Liver (tissue), 9 donors: Measurements from ENCODE around the gene ST6GALNAC3. TPM values are rescaled to one million over a fixed set of nuclear protein-coding genes. Genes with fewer than 3 reads are reported as not detected.

ENCODE experiments used
- DNase-seq: peaks from one replicate; pipeline ENCODE4 v3.0.0-alpha.2; 2017; ENCODE audit warnings: low spot score
- H3K27ac ChIP-seq, 2 donors: one replicate each; pipeline ENCODE4 v1.7.0; 2013; ENCODE audit warnings: inconsistent platforms in 2 of 2, low read length in 2 of 2, control low read depth in 1 of 2, low read depth in 1 of 2, mild to moderate bottlenecking in 1 of 2
- H3K27me3 ChIP-seq, 4 donors: one replicate each; pipeline versions ENCODE4 v1.6.1 to v1.7.0; 2013; ENCODE audit warnings: low read length in 3 of 4, inconsistent platforms in 1 of 4, mild to moderate bottlenecking in 1 of 4, moderate library complexity in 1 of 4; ENCODE audit not compliant: control insufficient read depth in 4 of 4, insufficient read depth in 4 of 4
- H3K36me3 ChIP-seq, 4 donors: one replicate each; pipeline versions ENCODE4 v1.6.1 to v1.7.0; 2013; ENCODE audit warnings: low read length in 3 of 4, mild to moderate bottlenecking in 3 of 4, low read depth in 1 of 4, moderate library complexity in 1 of 4; ENCODE audit not compliant: control insufficient read depth in 4 of 4, insufficient read depth in 3 of 4
- H3K4me1 ChIP-seq, 4 donors: one replicate each; pipeline versions ENCODE4 v1.6.1 to v1.7.0; 2013; ENCODE audit warnings: low read length in 3 of 4, mild to moderate bottlenecking in 3 of 4, moderate library complexity in 1 of 4; ENCODE audit not compliant: control insufficient read depth in 4 of 4, insufficient read depth in 4 of 4
- H3K4me3 ChIP-seq, 3 donors: one replicate each; pipeline versions ENCODE4 v1.6.1 to v1.7.0; 2013; ENCODE audit warnings: low read length in 3 of 3, control low read depth in 1 of 3, low read depth in 1 of 3, mild to moderate bottlenecking in 1 of 3
- H3K9ac ChIP-seq, 2 donors: one replicate each; pipeline ENCODE4 v1.7.0; 2013; ENCODE audit warnings: low read length in 2 of 2, mild to moderate bottlenecking in 2 of 2, moderate library complexity in 2 of 2, control low read depth in 1 of 2, low read depth in 1 of 2
- H3K9me3 ChIP-seq, 4 donors: one replicate each; pipeline versions ENCODE4 v1.6.1 to v1.7.0; 2013; ENCODE audit warnings: low read length in 3 of 4; ENCODE audit not compliant: control insufficient read depth in 4 of 4
- ATF3 ChIP-seq: IDR thresholded peaks from 2 replicates; pipeline ENCODE4 v1.6.1; 2016; ENCODE audit warnings: antibody characterized with exemption
- CTCF ChIP-seq: fragments of 150-350 bp; IDR thresholded peaks from 2 replicates; pipeline ENCODE4 v1.5.1; 2017; ENCODE audit warnings: improper control_type of control experiment, low read depth, low read length; ENCODE audit not compliant: missing input control
- EGR1 ChIP-seq, 2 donors: IDR thresholded peaks; 2 replicates each; pipeline ENCODE4 v1.6.1; 2016 to 2018; ENCODE audit warnings: antibody characterized with exemption in 2 of 2, low read depth in 2 of 2
- FOXA2 ChIP-seq: IDR thresholded peaks from 2 replicates; pipeline ENCODE4 v1.6.1; 2016; ENCODE audit warnings: antibody characterized with exemption
- GABPA ChIP-seq, 2 donors: IDR thresholded peaks in 1 of 2; conservative IDR thresholded peaks in 1 of 2; 2 replicates each; pipeline ENCODE4 v1.6.1; 2016; ENCODE audit warnings: antibody characterized with exemption in 2 of 2, mild to moderate bottlenecking in 1 of 2, moderate library complexity in 1 of 2
- JUND ChIP-seq, 2 donors: IDR thresholded peaks; 2 replicates each; pipeline ENCODE4 v1.6.1; 2016; ENCODE audit warnings: antibody characterized with exemption in 2 of 2
- MAX ChIP-seq: IDR thresholded peaks from 2 replicates; pipeline ENCODE4 v1.6.1; 2016; ENCODE audit warnings: antibody characterized with exemption
- NR2F2 ChIP-seq: IDR thresholded peaks from 2 replicates; pipeline ENCODE4 v1.6.1; 2016; ENCODE audit warnings: antibody characterized with exemption
- RAD21 ChIP-seq, 2 donors: IDR thresholded peaks; 2 replicates each; pipeline ENCODE4 v1.6.1; 2016; ENCODE audit warnings: antibody characterized with exemption in 2 of 2, mild to moderate bottlenecking in 2 of 2
- REST ChIP-seq: IDR thresholded peaks from 2 replicates; pipeline ENCODE4 v1.6.1; 2016; ENCODE audit warnings: antibody characterized with exemption, mild to moderate bottlenecking
- RXRA ChIP-seq, 2 donors: IDR thresholded peaks; 2 replicates each; pipeline ENCODE4 v1.6.1; 2017 to 2018; ENCODE audit warnings: antibody characterized with exemption in 2 of 2, mild to moderate bottlenecking in 1 of 2
- SP1 ChIP-seq: IDR thresholded peaks from 2 replicates; pipeline ENCODE4 v1.6.1; 2018; ENCODE audit warnings: antibody characterized with exemption, mild to moderate bottlenecking
- TAF1 ChIP-seq: conservative IDR thresholded peaks from 2 replicates; pipeline ENCODE4 v1.6.1; 2016; ENCODE audit warnings: antibody characterized with exemption, mild to moderate bottlenecking
- YY1 ChIP-seq: IDR thresholded peaks from 2 replicates; pipeline ENCODE4 v1.6.1; 2016; ENCODE audit warnings: antibody characterized with exemption, mild to moderate bottlenecking
- ZBTB33 ChIP-seq: IDR thresholded peaks from 2 replicates; pipeline ENCODE4 v1.6.1; 2016; ENCODE audit warnings: antibody characterized with exemption
- WGBS: extraction: QIAGEN DNeasy Blood & Tissue Kit; methylation state at CpG from one replicate; pipeline ENCODE4 v1.1.7; 2013; 5-methylcytosine and 5-hydroxymethylcytosine counted together
- polyA plus RNA-seq, 2 donors: library from polyadenylated mRNA; stranded (reverse) in 1 of 2; unstranded in 1 of 2; fragments of 200-250 nt in 1 of 2; fragments of >200 nt in 1 of 2; fragmentation: Nextera tagmentation in 1 of 2; extraction: Ambion mirVana in 1 of 2; gene quantifications; one replicate each; pipeline versions ENCODE4 v1.2.1 to v1.2.3, GENCODE V29; 2013 to 2015
- total RNA-seq, 2 donors: library from RNA; depleted of rRNA; stranded (reverse); fragments of >200 nt; gene quantifications; one replicate each; pipeline ENCODE4 v1.2.3, GENCODE V29; 2014
- donor health status: healthy.
- donor health status: healthy.
- donor health status: healthy.
- donor health status: healthy.
- donor health status: healthy.

Gene ST6GALNAC3
- total and polyA plus RNA-seq, 4 donors: 1.2 to 5.0 (median 3.2) TPM

- WGBS: 92% methylated on average over 5 of the region's 5 CpGs
- no peak for TF ChIP-seq ZBTB33
- TF ChIP-seq RXRA (IDR thresholded peaks at IDR 0.05): no peak
- no peak for TF ChIP-seq RAD21 (IDR thresholded peaks at IDR 0.05)
- no peak for TF ChIP-seq ATF3
- TF ChIP-seq EGR1 (IDR thresholded peaks at IDR 0.05; ENCODE audit: low read depth in 2 of 2): no peak
- no peak for TF ChIP-seq CTCF
- no peak for TF ChIP-seq TAF1
- TF ChIP-seq MAX: no peak
- TF ChIP-seq REST: no peak
- TF ChIP-seq FOXA2: no peak
- DNase-seq: no peak
- Histone ChIP-seq H3K9me3 (peaks cover 0 to 3% (median 0%) of the 10 kb centered on the region in 4 donors), H3K9ac (no peak overlapping the region), H3K4me3 (no peak overlapping the region), H3K36me3 (peaks cover 0 to 2% (median 0%) of the 10 kb centered on the region in 4 donors), H3K4me1 (no peaks in the 10 kb centered on the region), H3K27me3 (no peaks in the 10 kb centered on the region), H3K27ac (no peak overlapping the region)
Observed at GRCh38 chr1:76237211-76237610, 162.7 kb downstream of the ST6GALNAC3 start.

- no peak overlapping the region for H3K27ac ChIP-seq
- WGBS: 75% methylated on average over 6 of the region's 6 CpGs
- no peak for DNase-seq
- TF ChIP-seq NR2F2: no peak
- no peak for TF ChIP-seq GABPA (IDR thresholded peaks at IDR 0.05 in 1 of 2, conservative IDR thresholded peaks at IDR 0.05 in 1 of 2)
- no peak for TF ChIP-seq JUND (IDR thresholded peaks at IDR 0.05)
- no peak for TF ChIP-seq SP1
- TF ChIP-seq CTCF: no peak
- TF ChIP-seq REST: no peak
- TF ChIP-seq MAX: no peak
- no peak for TF ChIP-seq RAD21 (IDR thresholded peaks at IDR 0.05)
- no peak for TF ChIP-seq ATF3
- no peak for TF ChIP-seq YY1
- no peak for TF ChIP-seq TAF1
Observed at GRCh38 chr1:76238094-76238628, 163.6 kb downstream of the ST6GALNAC3 start.

More at GRCh38 chr1:76238094-76238628, 163.6 kb downstream of the ST6GALNAC3 start:
- Histone ChIP-seq H3K4me3 (no peak overlapping the region), H3K36me3 (peaks cover 0 to 2% (median 0%) of the 10 kb centered on the region in 4 donors), H3K9ac (no peak overlapping the region), H3K4me1 (no peaks in the 10 kb centered on the region), H3K27me3 (no peaks in the 10 kb centered on the region), H3K9me3 (peaks cover 0 to 3% (median 0%) of the 10 kb centered on the region in 4 donors)
